DOHH2 (cell line): ENCODE measurements around the gene LAGE3.

Experiments used
- H3F3A ChIP-seq: fragments of 200-600 bp; sonication (generic), shearing (Covaris generic); 2 replicates; pipeline ENCODE4 v1.6.0; 2016; ENCODE audit warnings: antibody characterized with exemption, mild to moderate bottlenecking; ENCODE audit not compliant: control insufficient read depth, insufficient read depth
- H3K27ac ChIP-seq: fragments of 200-600 bp; sonication (generic); 2 replicates; pipeline ENCODE4 v1.5.1; 2014; ENCODE audit warnings: low read depth, mild to moderate bottlenecking, low read length, moderate library complexity
- H3K27me3 ChIP-seq: fragments of 200-600 bp; sonication (generic); 2 replicates; pipeline ENCODE4 v1.6.1; 2014; ENCODE audit warnings: mild to moderate bottlenecking, low read length, mixed read lengths; ENCODE audit not compliant: control insufficient read depth
- H3K36me3 ChIP-seq: fragments of 200-600 bp; sonication (generic); 2 replicates; pipeline ENCODE4 v1.6.1; 2014; ENCODE audit warnings: mild to moderate bottlenecking, low read length, moderate library complexity, mixed read lengths; ENCODE audit not compliant: control insufficient read depth
- H3K4me1 ChIP-seq: fragments of 200-600 bp; sonication (generic); 2 replicates; pipeline ENCODE4 v1.6.1; 2014; ENCODE audit warnings: mild to moderate bottlenecking, low read length, mixed read lengths; ENCODE audit not compliant: control insufficient read depth
- H3K4me2 ChIP-seq: fragments of 200-600 bp; sonication (generic); 2 replicates; pipeline ENCODE4 v1.6.0; 2014; ENCODE audit warnings: mild to moderate bottlenecking, low read length, moderate library complexity
- H3K4me3 ChIP-seq: fragments of 200-600 bp; sonication (generic); 2 replicates; pipeline ENCODE4 v1.5.1; 2014; ENCODE audit warnings: mild to moderate bottlenecking, low read length, mixed read lengths
- H3K79me2 ChIP-seq: fragments of 200-600 bp; sonication (generic); 2 replicates; pipeline ENCODE4 v1.6.1; 2014; ENCODE audit warnings: mild to moderate bottlenecking, low read length, mixed read lengths; ENCODE audit not compliant: control insufficient read depth
- H3K9me2 ChIP-seq: fragments of 200-600 bp; sonication (generic); replicated peaks from 2 replicates; pipeline ENCODE4 v1.6.1; 2014; ENCODE audit warnings: mild to moderate bottlenecking, low read length, mixed read lengths; ENCODE audit not compliant: control insufficient read depth
- H3K9me3 ChIP-seq: fragments of 200-600 bp; sonication (generic); 2 replicates; pipeline ENCODE4 v1.6.1; 2014; ENCODE audit warnings: antibody characterized with exemption, low read length, mixed read lengths; ENCODE audit not compliant: control insufficient read depth, insufficient read depth
- H4K20me1 ChIP-seq: fragments of 200-600 bp; sonication (generic); 2 replicates; pipeline ENCODE4 v1.6.0; 2014; ENCODE audit warnings: low read depth, mild to moderate bottlenecking, antibody characterized with exemption, low read length, moderate library complexity; ENCODE audit not compliant: control insufficient read depth, insufficient read depth
- EZH2phosphoT487 ChIP-seq: fragments of 200-600 bp; sonication (generic); IDR thresholded peaks from 2 replicates; pipeline ENCODE4 v1.6.1; 2017; ENCODE audit warnings: borderline replicate concordance, mild to moderate bottlenecking, antibody characterized with exemption, low read length, moderate library complexity, mixed read lengths
- TF ChIP-seq, protein P1 (sequence below): fragments of 200-600 bp; sonication (generic); IDR thresholded peaks from one replicate; pipeline ENCODE4 v1.5.1; 2014; ENCODE audit warnings: antibody characterized with exemption, mild to moderate bottlenecking, low read depth, low read length; ENCODE audit not compliant: poor library complexity, severe bottlenecking

LAGE3 gene

DNA sequence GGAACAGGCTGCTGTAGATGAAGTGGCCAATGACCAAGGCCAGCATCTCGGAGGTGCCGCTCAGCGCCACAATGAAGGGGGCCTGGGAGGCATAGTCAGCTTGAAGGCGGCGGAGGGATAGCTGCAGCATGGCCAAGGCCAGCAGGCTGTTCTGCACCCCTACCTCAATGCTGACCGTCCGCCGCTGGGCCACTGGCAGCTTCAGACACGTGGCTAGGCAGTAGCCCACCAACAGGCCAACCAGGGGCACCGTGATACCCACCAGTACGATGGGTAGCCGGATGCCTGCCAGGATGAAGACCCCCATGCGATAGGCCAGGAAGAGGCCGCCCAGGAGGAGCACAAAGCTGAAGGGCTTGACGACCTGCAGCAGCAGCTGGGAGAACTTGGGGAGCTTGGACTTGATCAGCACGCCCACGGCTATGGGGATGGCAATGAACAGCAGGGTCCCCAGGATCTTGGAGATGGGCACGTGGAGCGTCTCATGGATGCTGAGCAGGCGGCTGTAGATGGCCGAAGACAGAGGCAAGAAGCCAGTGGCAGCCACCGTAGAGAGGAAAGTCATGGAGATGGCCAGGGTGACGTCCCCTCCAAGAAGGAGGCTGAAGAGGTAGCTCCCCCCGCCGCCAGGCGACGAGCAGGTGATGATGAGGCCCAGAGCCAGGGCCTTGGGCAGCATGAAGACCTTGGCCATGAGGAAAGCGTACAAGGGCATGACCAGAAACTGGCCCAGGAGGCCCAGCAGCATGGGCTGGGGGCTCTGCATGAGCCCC, 8.6 kb upstream of the LAGE3 start:
- Histone ChIP-seq H3K9me2 (no peaks in the 10 kb centered on the region), H3F3A (no peaks in the 10 kb centered on the region), H3K36me3 (peaks cover 36% of the 10 kb centered on the region), H3K4me2 (peak overlapping the region; percentile 75), H3K27ac (peak overlapping the region; percentile 55), H3K4me3 (peak overlapping the region; percentile 70), H3K27me3 (no peaks in the 10 kb centered on the region), H3K9me3 (no peaks in the 10 kb centered on the region), H3K4me1 (peaks cover 40% of the 10 kb centered on the region), H3K79me2 (peaks cover 57% of the 10 kb centered on the region), H4K20me1 (no peaks in the 10 kb centered on the region)
- no peak for TF ChIP-seq EZH2phosphoT487
- TF ChIP-seq, protein P1, sequence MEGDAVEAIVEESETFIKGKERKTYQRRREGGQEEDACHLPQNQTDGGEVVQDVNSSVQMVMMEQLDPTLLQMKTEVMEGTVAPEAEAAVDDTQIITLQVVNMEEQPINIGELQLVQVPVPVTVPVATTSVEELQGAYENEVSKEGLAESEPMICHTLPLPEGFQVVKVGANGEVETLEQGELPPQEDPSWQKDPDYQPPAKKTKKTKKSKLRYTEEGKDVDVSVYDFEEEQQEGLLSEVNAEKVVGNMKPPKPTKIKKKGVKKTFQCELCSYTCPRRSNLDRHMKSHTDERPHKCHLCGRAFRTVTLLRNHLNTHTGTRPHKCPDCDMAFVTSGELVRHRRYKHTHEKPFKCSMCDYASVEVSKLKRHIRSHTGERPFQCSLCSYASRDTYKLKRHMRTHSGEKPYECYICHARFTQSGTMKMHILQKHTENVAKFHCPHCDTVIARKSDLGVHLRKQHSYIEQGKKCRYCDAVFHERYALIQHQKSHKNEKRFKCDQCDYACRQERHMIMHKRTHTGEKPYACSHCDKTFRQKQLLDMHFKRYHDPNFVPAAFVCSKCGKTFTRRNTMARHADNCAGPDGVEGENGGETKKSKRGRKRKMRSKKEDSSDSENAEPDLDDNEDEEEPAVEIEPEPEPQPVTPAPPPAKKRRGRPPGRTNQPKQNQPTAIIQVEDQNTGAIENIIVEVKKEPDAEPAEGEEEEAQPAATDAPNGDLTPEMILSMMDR = no peak

DNA sequence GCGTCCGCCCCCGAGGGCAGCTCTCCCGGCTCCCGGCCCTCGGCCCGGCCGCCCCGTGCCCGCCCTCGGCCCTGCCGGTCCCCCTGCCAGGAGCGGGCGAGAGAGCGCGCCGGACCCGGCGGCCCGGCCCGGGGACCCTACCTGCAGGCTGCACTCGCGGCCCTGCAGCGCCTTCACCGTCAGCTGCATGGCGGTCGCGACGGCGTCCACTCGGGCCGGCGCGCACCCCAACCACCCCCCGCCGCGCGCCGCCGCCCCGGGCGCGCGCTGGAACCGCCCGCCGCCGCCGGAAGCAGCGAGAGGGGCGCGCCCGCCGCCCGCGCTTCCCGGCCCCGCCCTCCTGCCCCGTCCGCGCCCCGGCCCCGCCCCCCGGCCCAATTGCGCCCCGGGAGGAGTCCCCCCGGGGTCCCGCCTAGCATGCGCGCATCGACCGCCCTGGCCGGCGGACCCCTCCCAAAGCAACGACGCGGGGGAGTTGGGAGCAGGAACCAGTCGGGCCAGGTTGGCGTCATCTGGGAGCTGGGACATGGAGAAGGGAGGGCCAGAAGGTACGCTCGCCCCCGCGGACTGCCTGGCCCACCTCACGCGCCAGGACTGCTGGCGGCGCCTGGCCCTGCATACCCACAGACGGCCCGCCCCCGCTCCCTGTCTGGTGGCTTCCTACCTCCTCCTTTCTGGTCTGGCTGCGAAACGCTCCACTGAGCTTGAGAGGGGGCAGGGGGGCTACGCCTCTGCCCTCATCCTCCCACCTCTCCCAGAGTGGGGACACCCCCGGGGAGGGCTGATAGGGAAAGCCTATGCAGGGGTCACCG, 7.5 kb upstream of the LAGE3 start, which contains the start of gene UBL4A:
UBL4A (minus strand) TSS at position 220 of the 812 bp plus-strand sequence; CDS start at position 189, 31 bp downstream.
- Histone ChIP-seq H3K4me3 (peak within 1 kb of the TSS; percentile 70), H3K36me3 (peaks cover 36% of the 10 kb centered on the region), H3K4me1 (peaks cover 51% of the 10 kb centered on the region), H3K79me2 (peaks cover 57% of the 10 kb centered on the region), H3K27me3 (no peaks in the 10 kb centered on the region), H4K20me1 (no peaks in the 10 kb centered on the region), H3K27ac (peak within 1 kb of the TSS; percentile 55), H3K4me2 (peak within 1 kb of the TSS; percentile 87), H3K9me3 (no peaks in the 10 kb centered on the region), H3K9me2 (no peaks in the 10 kb centered on the region), H3F3A (no peaks in the 10 kb centered on the region; the same call in 1 of the 2 replicates)
- TF ChIP-seq, protein P1 = no peak
- TF ChIP-seq EZH2phosphoT487 = no peak

DNA sequence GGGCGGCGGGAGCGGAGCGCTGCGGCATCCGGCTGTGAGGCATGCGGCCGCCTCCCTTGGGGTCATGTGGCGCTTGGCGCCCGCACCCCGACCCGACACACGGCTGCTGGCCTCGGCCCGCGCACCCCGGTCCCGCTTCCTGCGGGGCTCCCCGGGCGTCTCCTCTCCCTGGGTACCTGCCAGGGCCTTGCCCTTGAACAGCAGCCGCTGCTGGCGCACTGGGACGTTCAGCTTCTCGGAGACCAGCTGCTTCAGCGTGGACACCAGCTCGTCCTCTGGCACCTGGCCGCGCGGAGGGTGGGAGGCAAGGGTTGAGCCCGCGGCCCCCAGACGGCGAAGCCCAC, 6.9 kb upstream of the LAGE3 start:
- TF ChIP-seq, protein P1 = no peak
- TF ChIP-seq EZH2phosphoT487 = no peak
- Histone ChIP-seq H3K4me2 (peak overlapping the region; percentile 87), H3F3A (no peaks in the 10 kb centered on the region; the same call in 1 of the 2 replicates), H3K79me2 (peaks cover 57% of the 10 kb centered on the region), H3K27me3 (no peaks in the 10 kb centered on the region), H3K36me3 (peaks cover 36% of the 10 kb centered on the region), H4K20me1 (no peaks in the 10 kb centered on the region), H3K9me2 (no peaks in the 10 kb centered on the region), H3K27ac (peak overlapping the region; percentile 41), H3K9me3 (no peaks in the 10 kb centered on the region), H3K4me3 (peak overlapping the region; percentile 68), H3K4me1 (peaks cover 53% of the 10 kb centered on the region)
